GM12801 (cell line): ENCODE measurements around the gene PANX1.

Source experiments
- TF ChIP-seq, protein P1 (sequence below): IDR thresholded peaks from one replicate; pipeline ENCODE4 v1.5.1; 2011; ENCODE audit warnings: control low read depth; ENCODE audit not compliant: insufficient read length; ENCODE audit errors: extremely low read depth

Gene PANX1

DNA sequence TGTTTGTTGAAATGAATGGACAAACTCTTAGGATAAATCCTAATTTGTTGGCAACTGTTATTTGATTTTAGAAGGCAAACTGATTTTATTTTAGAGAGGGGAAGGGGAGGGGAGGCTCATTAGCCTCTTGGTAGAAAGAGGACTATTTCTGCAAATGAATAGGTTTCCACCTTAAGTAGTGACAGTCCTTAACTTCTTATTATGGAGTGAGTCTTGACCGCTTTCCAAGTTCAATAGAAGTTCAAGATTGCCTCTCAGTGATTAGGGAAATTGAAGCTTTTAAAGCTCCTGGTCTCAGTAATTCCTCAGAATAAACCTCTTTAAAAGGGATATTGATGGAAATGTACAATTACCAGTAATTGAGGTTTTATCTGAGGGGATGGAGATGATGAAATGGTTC is 55.7 kb downstream of the PANX1 start:
- TF ChIP-seq, protein P1, sequence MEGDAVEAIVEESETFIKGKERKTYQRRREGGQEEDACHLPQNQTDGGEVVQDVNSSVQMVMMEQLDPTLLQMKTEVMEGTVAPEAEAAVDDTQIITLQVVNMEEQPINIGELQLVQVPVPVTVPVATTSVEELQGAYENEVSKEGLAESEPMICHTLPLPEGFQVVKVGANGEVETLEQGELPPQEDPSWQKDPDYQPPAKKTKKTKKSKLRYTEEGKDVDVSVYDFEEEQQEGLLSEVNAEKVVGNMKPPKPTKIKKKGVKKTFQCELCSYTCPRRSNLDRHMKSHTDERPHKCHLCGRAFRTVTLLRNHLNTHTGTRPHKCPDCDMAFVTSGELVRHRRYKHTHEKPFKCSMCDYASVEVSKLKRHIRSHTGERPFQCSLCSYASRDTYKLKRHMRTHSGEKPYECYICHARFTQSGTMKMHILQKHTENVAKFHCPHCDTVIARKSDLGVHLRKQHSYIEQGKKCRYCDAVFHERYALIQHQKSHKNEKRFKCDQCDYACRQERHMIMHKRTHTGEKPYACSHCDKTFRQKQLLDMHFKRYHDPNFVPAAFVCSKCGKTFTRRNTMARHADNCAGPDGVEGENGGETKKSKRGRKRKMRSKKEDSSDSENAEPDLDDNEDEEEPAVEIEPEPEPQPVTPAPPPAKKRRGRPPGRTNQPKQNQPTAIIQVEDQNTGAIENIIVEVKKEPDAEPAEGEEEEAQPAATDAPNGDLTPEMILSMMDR = no peak

DNA sequence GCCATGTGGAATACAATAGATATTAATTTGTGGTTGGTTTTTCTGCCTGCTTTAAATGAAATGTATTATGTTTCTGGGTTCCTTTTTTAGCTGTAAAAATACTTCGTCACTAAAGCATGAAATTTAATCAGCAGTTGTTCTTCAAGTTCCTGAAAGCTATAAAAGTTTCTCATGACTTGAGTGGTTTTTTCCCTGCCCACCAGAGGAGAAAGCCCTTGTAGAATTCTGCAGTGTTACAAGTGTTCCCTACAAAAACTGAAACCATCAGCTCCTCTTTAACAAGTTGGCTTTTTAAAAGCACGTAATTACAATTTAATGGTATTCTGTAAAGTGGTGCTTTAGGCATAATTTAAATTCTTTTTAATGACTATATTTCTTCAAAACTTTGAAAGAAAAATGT is 56.2 kb downstream of the PANX1 start:
- TF ChIP-seq, protein P1 = no peak

DNA sequence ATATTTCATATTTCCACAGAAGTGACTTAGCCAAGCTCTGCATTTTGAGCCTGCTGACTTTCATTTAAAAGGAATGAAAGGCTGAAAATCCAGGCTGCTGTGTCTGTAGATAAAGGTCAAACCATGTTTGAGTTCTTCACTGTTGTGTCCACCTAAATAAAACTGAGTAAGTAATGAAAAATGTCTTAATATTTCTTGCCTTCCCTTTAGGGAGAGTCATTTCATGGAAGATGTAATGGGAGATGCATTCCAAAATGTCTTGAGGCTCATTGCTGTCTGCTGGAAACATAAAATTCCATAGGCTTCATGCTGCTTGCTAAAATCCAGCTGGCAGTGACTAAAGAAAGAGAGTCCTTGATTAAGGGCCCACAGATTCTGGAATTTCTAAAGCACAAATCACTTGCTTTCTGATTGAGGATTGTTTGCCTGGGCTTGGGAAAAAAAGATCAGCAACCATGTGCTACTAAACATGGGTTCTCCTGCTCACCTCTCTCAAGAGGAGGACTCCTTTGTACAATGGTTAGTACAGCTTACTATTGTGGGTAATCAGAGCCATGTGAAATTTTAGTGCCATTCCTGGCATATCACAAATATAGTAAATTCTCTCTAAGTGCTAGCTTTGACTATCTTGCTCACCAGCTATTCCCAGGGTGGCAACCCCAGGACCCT is 56.9 kb downstream of the PANX1 start:
- TF ChIP-seq, protein P1 = no peak

DNA sequence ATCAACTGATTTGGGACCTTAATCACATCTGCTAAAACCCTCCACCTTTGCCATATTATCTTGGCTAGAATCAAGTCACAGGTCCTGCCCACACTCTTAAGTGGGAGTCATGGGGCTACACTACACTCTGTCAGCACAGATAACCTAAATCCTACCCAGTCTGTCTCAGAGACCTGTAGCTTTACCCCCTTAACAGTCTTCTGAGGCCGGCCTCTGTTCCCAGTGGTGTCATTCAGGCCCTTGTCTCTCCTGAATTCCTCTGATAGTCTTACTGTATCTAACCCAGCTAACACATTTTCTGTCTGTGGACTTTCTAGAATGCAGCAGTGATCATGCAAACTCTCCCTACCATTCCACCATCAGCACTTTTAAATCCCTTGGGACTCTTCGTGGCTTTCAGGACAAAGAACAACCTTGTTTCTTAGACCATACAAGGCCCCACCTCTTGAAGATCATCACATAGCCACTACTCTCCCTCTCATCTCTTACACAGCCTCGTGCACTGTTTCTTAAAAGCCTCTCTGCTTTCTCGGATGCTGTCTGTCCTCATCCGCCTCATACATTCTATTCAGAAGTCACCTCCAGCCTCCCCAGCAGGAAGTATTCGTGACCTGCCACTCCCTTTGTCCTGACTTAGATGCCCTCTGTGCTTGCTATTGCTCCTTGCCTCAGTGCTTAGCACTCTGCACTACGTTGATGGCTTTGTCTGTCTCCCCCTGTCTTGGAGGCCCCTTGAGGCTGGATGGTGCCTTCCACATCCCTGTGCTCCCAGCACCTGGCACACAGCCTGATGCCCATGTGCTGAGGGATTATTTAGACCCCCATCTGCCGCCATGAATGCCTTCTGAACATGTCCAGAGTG is 57.9 kb downstream of the PANX1 start:
- TF ChIP-seq, protein P1 = no peak

DNA sequence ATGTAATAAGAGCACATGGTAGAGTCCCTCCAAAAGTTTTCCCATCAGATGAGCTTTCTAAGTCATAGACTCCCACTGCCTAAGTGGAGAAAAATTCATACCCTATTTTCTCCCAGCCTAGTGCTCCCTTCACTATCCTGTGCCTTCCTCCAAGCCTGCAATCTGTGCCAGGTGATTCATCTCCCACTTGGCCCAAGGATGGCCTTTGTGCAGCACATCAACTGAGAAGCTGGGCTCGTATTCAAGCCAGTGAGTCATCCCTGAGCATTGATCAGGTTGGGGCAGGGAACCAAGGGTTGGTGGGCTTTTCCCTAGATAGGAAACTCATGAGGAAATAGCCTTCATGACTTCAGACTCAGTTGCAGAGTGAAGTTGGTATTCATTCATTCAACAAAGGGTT is 64.6 kb downstream of the PANX1 start:
- TF ChIP-seq, protein P1 = no peak

DNA sequence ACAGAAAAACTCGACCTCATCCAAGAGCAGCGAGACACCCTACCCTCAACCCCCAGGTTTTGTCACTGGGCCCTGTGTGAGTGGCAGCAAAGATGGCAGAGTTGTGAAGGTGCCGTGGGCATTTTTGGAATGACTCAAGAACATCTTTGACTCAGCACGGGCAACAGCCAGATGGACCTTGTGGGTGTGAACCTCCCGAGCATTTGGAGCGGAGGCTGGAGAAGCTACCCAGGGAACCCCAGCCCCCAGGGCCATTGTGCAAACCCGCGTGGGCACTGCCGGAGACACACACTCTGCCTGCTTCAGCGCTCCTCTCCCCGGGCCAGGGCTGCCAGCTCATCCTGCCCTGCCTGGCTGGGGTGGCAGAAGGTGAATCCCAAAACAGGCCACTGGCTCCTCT is 66.1 kb downstream of the PANX1 start:
- TF ChIP-seq, protein P1 = no peak

DNA sequence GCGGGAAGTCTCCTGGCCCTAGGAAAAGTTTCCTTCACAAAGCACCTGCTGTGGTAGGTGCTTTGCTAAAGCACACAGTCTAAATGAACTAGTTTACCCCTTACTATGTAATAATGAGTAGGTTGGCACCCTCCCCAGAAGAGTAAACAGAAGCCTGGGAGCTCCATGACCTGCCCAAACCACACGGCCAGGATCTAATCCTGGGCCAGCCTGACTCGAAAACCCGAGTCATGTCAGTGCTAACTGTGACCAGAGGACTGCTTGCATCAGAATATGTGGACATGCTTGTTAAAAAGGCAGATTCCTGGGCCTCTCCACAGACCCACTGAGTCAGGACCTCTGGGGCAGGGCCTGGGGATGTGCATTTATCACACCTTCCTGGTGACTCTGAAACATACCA is 67.7 kb downstream of the PANX1 start:
- TF ChIP-seq, protein P1 = no peak
